HG03378 (cell line): ENCODE results near the gene ATOH7.
A peak's percentile ranks its signal among the peaks of the same experiment; 100 is the strongest.
"Not testable (repeated sequence)": the region's sequence is repeated elsewhere in the genome, so short reads cannot be mapped to it uniquely, and the experiment has no call there.

Experiments
- ATAC-seq: cut with Tn5 transposase; IDR thresholded peaks from one replicate; pipeline ENCODE4 v1.9.1; 2021; ENCODE audit warnings: mild to moderate bottlenecking, moderate library complexity; ENCODE audit not compliant: unreplicated experiment

The ATOH7 gene

DNA sequence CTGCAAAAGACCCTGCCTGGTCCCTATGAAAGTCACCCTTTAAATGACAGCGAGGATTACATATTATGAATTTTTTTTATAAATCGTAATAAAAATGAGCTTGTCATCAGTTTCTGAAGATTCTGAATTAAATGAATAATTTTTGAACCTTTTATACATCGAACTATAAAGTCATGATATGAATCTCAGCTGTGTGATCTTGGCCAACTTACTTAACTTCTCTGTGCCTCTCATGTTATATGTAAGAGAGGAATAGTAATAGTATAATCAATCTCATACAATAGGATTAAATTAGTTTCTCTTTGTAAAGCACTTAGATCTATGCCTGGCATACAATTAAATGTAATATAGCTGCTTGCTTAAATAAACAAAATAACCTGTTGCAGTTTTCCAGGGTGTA, 5.3 kb upstream of the ATOH7 start:
- ATAC-seq = no peak

DNA sequence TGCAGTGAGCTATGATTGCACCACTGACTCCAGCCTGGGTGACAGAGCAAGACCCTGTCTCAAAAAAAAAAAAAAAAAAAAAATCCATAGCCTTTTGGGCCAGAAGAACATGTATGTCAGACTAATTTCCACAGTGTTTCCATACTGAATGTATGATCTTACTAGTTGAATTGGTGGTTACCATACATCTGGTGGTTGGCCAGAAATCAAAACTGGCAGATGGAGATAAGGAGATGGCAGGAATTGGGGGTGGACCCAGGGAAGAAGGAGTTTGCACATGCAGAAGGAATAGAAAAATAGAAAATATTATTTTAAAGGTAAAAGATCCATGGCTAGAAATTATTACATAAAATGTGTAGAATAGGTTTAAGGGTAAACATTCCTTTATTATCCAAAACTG, 3.7 kb upstream of the ATOH7 start:
- no peak for ATAC-seq

DNA sequence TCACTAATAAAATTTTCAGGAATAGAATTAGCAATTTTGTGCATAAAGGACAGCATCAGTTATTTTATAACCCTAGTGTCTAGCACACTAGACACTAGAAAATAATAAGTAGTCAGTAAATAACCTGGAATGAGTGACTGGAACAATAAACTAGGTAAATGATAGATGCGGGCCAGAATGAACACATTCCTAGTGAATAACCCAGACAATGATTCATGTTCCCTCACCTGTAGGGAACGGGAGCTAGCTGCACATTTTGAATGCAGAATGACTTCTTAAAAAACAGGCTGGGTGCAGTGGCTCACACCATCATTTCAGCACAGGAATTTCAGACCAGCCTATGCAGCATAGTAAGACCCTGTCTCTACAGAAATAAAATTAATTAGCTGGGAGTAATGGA, 3.2 kb upstream of the ATOH7 start:
- no peak for ATAC-seq

DNA sequence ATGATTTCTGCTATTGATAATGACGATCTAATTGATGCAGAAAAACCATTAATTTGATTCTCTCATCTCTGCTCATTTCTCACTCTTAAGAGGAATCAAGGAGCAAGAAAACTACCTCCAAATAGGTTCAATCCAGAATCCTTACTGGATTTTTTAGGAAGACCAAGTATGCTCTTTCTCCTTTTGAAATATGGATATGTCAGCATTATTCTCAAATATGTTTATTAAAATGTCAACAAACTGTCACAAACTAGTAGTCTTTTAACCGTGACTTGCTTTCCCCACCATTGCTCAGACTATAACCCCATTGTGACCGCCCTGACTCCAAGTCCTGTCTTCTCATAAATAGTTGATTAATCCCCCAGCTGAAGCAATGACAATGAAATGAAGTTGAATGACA, 1.1 kb upstream of the ATOH7 start:
- no peak for ATAC-seq

DNA sequence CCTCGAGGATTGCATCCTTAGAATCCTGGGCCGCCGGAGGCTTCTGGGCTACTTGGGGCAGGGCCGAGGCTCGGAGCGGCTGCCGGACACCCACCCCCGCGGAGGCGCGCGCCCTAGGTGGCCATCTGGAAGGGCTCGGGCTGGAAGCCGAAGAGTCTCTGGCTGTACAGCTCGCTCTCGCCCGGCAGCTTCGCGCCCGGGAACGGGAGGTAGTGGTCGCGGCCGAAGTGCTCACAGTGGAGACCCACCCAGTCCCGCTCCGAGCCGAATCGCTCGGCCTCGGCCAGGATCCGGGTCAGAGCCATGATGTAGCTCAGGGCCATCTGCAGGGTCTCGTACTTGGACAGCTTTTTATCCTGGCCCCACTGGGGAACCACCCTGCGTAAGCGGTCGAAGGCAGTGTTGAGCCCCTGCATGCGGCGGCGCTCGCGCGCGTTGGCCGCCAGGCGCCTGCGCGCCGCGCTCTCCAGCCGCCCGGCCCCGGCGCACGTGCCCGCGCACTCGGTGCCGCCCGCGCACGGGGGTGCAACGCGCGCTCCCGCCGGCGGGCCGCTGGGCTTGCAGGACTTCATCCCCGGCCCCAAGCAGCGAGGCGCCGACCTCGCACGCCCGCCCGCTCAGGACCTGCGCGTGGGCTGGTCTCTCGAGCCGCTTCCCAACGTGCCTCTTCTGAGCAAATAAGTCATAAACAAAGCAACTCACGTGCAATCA, 652 bp downstream of the ATOH7 start:
- ATAC-seq = peak; percentile 82

DNA sequence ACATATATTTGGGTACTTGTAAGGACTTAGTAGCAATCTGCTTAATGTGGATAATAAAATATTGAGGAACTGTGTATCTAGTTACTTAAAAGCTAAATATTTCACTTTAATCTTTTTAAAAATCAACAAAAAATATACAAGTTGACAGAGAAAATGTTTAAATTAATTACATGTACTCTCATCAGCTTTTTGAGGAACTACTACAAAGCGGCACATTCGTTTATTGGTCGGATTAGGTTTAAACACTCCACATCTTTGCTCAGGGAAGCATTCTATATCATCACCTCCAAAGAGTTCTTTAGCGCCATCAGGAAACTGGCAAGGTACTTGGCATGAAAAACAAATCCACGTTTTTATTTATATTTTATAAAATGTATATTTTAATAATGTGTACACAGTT, 1.6 kb downstream of the ATOH7 start:
- ATAC-seq = no peak

DNA sequence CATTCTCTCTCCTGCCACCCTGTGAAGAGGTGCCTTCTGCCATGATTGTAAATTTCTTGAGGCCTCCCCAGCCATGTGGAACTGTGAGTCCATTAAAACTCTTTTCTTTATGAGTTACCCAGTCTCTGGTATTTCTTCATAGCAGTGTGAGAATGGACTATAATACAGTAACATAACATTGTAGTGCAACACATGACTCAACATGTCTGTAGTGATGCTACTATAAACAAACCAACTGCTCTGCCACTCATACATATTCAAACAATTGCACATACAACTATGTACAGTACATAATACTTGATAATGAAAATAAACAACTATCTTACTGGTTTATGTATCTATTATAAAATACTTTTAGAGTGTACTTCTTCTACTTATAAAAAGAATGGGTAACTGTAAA, 7.1 kb downstream of the ATOH7 start:
- no peak for ATAC-seq

DNA sequence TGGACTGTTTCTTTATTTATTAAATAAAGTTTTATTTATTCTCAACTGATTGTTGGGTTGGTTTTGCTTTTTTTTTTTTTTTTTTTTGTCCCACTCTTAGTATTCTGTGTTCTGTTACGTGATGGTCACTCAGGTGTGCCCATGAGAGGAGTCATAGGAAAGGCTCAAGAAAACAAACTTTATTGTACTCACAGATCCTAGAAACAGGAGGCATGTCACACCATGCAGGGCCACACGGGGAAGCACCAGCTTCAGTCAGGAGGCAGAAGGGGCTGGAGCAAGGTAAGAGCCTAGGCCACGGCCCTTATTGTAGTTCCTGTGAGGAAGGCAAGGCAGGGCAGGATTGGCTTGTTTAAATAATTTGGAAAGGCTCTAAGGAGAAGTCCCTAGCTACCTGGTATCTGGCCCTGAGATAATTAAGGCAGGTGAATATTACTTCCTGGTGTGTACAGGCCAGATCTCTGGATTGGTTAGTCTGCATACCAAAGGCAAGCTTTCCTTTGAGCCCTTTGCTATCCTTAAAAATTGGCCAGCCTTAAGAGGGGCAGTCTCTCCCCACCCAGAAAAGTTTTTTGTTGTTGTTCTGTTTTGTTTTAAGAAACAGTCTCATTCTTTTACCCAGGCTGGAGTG, 8.3 kb downstream of the ATOH7 start:
- no peak for ATAC-seq

DNA sequence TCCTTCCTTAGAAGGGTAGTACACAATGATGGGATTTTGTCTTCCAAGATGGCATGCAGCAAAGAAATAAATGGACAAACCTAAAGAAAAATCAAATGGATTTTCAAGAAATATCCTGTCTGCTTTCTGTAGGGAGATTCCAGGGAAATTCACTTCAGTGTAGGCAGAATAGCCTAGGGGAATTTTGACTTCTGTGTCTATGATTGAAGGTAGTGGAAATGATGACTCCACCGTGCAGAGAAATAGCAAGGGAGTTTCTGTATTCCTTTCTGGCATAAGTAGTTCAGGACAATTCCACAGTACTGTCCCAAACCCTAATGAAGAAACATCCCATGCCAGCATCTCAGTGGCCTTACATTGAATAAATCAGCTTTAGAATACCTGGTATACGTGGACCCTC, 9.5 kb downstream of the ATOH7 start:
- no peak for ATAC-seq

DNA sequence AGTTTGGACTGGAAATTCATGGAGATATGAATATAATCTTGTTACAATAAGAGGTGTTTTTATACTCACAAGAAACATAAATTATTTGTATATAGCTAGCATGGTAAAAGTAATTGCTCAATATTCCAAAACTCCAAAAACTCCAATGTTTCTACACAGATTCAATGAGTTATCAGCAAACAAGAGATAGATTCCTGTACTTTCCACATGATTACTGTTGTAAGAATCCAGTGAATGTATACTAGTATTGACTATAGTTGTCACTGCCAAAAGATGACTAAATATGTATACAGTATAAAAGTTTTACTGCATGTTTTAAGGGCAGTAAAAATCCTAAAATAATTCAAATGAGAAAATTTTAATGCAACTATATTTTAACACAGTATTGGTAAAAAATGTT, 10.7 kb downstream of the ATOH7 start:
- no peak for ATAC-seq

DNA sequence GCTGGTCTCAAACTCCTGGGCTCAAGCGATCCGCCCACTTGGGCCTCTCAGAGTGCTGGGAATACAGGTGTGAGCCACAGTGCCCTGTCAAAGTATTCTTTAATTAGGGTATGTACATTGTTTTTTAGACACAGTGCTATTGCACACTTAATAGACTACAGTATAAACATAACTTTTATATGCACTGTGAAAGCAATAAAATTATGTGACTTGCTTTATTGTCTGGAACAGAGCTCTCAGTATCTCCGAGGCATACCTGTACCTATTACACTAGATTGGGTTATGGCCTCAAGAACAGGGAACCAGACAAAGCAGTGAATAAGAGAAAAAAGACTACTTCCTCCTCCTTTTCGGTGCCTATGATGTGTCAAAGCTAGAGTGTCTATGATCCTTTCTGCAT, 13.1 kb downstream of the ATOH7 start:
- no peak for ATAC-seq

DNA sequence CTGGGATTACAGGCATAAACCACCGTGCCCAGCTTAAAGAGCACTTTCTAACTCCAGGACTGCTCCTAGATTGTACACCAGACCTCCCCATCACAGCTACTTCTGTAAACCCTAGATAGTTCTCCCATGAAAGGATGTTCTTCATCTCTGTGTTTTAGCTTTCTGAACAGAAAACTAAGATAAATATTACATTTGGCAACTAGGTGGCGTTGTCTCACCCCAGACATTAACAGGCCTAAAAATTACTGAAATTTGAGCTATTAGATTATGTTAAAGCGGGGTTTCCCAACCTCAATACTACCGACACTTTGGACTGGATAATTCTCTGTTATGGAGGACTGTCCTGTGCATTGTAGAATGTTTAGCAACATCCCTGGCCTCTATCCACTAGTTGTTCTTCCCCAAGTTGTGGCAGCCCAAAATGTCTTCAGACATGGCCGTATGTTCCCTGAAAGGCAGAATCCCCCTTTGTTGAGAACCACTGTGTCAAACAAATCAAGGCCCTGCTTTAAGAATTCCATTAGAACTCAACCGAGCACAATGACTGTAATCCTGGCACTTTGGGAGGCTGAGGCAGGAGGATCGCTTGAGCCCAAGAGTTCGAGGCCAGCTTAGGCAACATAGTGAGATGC, 19.1 kb downstream of the ATOH7 start:
- ATAC-seq = no peak

DNA sequence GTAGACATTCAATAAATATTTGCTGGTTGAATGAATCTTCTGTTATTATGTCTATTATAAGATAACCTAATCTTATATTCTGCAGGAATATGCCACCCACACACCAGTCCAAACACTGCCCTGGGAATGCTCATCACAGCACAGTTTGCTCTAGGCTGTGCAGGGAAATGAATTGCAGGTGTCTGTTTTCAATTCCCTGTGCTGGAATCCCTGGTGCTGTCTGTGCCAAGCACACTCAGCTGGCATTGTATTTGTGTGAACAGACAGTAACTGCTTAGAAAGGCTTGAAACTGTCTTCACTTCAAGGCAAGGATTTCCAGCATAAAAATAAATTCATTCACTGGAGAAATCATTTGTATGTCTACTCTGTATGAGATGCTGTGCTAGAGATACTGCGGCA, 20.2 kb downstream of the ATOH7 start:
- no peak for ATAC-seq

DNA sequence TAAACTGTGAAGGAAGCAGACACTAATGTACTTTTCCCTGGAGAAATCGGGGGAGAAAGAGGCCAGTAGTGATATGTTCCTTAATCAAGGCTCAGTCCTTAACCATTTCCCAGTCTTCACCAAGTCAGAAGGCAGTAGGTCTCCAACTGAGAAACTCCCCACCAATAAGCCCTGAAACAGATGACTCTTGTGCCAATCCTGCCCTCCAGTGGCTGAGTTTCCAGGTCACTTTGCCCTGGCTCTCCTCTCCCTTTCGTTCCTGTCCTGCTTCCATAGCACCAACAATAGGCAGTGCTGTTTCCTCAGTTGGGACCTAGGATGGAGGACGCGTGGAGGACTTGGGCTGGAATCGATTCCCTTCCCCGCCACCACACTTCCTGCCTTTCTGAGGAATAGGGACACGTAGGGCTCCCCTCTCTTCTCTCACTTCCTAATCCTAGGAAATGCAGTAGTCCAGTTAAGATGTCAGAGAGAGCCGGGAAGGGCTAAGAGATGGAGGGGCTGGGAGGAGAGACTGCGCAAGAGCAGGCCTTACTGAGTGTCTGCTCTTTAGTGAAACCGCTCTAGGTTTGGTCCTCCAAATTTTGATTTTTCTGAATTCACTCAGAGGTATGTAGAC, 23.4 kb downstream of the ATOH7 start:
- ATAC-seq = no peak

DNA sequence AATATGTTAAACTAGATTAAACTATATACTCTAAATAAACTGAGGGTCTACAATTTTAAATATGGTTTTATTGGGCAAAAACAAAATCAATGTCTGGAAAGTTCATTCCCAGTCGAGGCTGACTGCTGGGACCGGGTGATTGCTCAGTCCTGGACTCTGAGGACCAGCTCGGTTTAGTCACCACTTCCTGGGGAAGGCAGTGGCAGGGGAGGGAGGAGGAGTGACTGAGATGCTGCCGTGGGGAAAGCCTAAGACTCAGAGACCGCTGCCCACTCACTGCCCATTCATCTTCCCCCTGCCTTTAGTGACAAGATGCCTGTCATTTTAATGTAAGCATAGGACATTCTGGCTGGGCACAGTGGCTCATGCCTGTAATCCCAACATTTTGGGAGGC, 29.0 kb downstream of the ATOH7 start:
- no peak for ATAC-seq

DNA sequence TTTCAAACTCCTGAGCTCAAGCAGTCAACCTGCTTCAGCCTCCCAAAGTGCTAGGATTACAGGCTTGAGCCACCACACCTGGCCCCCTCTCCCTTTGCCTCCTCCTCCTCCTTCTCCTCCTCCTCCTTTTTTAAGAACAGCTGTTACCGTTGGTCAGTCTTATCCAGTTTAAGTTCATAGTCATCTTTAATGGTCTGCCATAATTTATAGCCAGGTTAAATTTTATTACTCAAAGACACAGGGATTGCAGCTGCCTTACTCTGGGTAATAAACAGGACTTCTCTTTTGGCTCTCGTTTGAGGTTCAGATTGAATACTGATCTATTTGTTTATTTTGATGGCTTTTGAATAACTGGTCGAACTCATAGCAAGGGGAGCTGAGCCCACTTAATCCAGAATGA, 35.2 kb downstream of the ATOH7 start:
- no peak for ATAC-seq

DNA sequence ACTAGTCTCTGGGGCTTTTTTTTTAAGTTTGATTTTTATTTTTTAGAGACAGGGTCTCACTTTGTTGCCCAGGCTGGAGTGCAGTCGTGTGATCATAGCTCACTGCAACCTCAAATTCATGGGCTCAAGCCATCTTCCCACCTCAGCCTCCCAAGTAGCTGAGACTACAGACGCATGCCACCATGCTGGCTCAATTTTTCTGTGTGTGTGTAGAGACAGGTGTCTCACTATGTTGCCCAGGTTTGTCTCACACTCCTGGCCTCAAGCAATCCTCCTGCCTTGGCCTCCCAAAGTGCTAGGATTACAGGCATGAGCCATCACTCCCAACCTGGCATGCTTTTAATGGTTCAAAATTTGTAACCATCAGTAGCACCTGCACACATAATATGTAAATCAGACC, 36.1 kb downstream of the ATOH7 start:
- not testable (repeated sequence) for ATAC-seq

DNA sequence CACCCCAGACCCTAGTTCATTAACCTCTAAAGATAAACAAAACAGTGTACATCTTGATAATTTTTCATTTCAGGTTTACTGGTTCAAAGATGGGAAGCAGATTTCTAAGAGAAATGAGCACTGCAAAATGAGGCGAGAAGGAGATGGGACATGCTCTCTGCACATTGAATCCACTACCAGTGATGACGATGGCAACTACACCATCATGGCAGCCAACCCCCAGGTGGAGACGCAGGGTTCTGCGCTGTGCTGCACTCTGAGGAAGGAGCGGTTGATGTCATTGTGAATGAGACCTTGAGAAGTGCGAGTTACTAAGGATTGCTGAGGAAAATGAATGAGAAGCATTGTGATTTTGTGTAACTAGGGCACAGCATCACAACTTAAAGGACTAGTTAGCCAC, 37.6 kb downstream of the ATOH7 start:
- ATAC-seq = no peak

DNA sequence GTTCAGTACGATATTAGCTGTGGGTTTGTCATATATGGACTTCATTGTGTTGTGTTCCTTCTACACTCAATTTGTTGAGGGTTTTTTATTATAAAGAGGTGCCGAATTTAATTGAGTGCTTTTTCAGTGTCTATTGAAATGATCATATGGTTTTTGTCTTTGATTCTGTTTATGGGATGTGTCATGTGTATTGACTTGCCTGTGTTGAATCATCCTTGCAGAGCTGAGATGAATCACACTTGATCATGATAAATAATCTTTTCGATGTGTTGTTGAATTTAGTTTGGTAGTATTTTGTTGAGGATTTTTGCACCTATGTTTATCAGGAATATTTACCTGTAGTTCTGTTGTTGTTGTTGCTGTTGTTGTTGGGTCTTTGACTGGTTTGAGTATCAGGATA, 39.8 kb downstream of the ATOH7 start:
- no peak for ATAC-seq

DNA sequence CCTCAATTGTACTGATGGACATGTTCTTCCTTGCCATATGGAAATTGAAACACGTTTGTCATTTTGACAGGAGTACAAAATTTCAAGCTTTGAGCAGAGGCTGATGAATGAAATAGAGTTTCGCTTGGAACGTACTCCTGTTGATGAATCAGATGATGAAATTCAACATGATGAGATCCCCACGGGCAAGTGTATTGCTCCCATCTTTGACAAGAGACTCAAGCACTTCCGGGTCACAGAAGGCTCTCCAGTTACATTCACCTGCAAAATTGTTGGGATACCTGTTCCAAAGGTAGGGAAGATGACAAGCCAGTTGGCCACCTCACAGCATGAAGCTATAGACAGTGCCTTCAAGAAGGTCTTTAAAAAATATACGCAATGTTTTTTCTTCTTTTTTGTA, 43.1 kb downstream of the ATOH7 start:
- ATAC-seq = no peak

DNA sequence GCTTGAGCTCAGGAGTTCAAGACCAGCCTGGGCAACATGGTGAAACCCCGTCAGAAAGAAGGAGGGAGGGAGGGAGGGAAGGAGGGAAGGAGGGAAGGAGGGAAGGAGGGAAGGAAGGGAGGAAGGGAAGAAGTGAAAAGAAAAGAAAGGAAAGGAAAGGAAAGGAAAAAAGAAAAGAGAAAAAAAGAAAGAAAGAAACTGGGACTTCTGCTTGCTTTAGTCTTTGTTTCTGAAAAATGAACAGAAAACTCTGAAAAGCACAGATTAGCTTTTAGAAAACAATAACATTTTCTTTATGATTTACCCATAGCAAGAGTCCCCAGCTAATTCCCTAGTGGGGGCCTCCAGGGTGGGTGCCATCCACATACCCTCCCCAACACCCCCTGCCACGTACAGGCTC, 46.8 kb downstream of the ATOH7 start:
- ATAC-seq = no peak

DNA sequence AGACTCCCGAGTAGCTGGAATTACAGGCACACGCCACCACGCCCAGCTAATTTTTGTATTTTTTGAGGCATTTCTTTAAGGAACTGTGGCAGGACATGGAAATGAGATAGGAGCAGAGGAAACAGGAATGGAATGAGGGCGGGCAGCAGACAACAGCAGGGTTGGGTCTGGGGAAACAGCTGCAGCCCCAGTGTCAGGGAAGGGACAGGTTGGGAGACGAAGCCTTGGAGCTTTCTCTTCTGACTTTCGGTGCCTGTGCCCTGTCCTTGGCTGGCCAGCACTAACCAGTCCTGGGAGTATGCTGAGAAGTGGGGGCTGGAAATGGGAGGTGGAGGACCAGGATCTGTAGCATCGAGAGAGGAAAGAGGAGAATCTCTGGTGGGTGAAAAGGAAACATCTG, 47.4 kb downstream of the ATOH7 start:
- no peak for ATAC-seq
